ENCODE results near the gene CLEC4D. TPM values are rescaled to one million over a fixed set of nuclear protein-coding genes. Genes with fewer than 3 reads are reported as not detected.

Gene CLEC4D
- total RNA-seq, 1 experiment from 2014 or later: not detected

GRCh38 chr12:8491646-8492530 is 21.4 kb upstream of the CLEC4D start:
- no peak overlapping the region for H3K4me2 ChIP-seq (ENCODE audit: low read length)
- H3K79me2 ChIP-seq (ENCODE audit: insufficient read depth, low read length): no peaks in the 10 kb centered on the region
- no peaks in the 10 kb centered on the region for H4K20me1 ChIP-seq (ENCODE audit: insufficient read depth)
- H3K9me3 ChIP-seq (ENCODE audit: control insufficient read depth in 1 of 2, insufficient read depth in 1 of 2, low read depth in 1 of 2, low read length in 2 of 2): no peaks in the 10 kb centered on the region
- no peak overlapping the region for H3K27ac ChIP-seq (ENCODE audit: low read depth, low read length)
- H2AFZ ChIP-seq (ENCODE audit: low read depth, low read length, poor library complexity, severe bottlenecking): no peak overlapping the region
- POLR2A ChIA-PET: no interaction called here
- H3K9me2 ChIP-seq (ENCODE audit: insufficient read depth): no peaks in the 10 kb centered on the region
- no peaks in the 10 kb centered on the region for H3K4me1 ChIP-seq (ENCODE audit: control insufficient read depth in 1 of 2, insufficient read depth in 2 of 2, low read length in 2 of 2)
- H3K27me3 ChIP-seq (ENCODE audit: insufficient read depth, low read length): peaks cover 70% of the 10 kb centered on the region
- intact Hi-C loops (cut with micrococcal nuclease): no loop called here
- no peak for ATAC-seq
- no peak overlapping the region for H3K9ac ChIP-seq (ENCODE audit: low read length)
- BruUV-seq (replicated peaks): no TSS peak
- no peak overlapping the region for H3K4me3 ChIP-seq (replicated peaks in 1 of 2; ENCODE audit: low read depth in 1 of 2, low read length in 2 of 2)
- no peak for DNase-seq (ENCODE audit: low read depth, low spot score)
- RAD21 ChIA-PET (ENCODE audit: low non-redundant PET in 1 of 2, low total read pairs in 2 of 2, uncharacterized antibody in 2 of 2, unreplicated experiment in 2 of 2): no interaction called here
- H3K36me3 ChIP-seq (ENCODE audit: control insufficient read depth in 1 of 2, insufficient read depth in 2 of 2, low read length in 2 of 2): no peaks in the 10 kb centered on the region
- TF ChIP-seq ATF3 (IDR thresholded peaks at IDR 0.05): no peak
- TF ChIP-seq CBX3 (IDR thresholded peaks at IDR 0.05; ENCODE audit: low read depth): no peak
- no peak for TF ChIP-seq REST (IDR thresholded peaks at IDR 0.05; ENCODE audit: low read depth)
- no peak for TF ChIP-seq SP1 (IDR thresholded peaks at IDR 0.05; ENCODE audit: low read depth)
- TF ChIP-seq SIN3A (IDR thresholded peaks at IDR 0.05; ENCODE audit: low read depth): no peak
- TF ChIP-seq, protein P1, sequence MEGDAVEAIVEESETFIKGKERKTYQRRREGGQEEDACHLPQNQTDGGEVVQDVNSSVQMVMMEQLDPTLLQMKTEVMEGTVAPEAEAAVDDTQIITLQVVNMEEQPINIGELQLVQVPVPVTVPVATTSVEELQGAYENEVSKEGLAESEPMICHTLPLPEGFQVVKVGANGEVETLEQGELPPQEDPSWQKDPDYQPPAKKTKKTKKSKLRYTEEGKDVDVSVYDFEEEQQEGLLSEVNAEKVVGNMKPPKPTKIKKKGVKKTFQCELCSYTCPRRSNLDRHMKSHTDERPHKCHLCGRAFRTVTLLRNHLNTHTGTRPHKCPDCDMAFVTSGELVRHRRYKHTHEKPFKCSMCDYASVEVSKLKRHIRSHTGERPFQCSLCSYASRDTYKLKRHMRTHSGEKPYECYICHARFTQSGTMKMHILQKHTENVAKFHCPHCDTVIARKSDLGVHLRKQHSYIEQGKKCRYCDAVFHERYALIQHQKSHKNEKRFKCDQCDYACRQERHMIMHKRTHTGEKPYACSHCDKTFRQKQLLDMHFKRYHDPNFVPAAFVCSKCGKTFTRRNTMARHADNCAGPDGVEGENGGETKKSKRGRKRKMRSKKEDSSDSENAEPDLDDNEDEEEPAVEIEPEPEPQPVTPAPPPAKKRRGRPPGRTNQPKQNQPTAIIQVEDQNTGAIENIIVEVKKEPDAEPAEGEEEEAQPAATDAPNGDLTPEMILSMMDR (IDR thresholded peaks at IDR 0.05 in 2 of 3, conservative IDR thresholded peaks at IDR 0.05 in 1 of 3; ENCODE audit: borderline replicate concordance in 1 of 3, insufficient read depth in 1 of 3, low read depth in 2 of 3, low read length in 2 of 3): no peak
- TF ChIP-seq ZFX (IDR thresholded peaks at IDR 0.05): no peak
- TF ChIP-seq EZH2phosphoT487 (IDR thresholded peaks at IDR 0.05; ENCODE audit: borderline replicate concordance): no peak
- TF ChIP-seq POLR2A (IDR thresholded peaks at IDR 0.05; ENCODE audit: borderline replicate concordance, extremely low read depth, insufficient read depth, insufficient read length): no peak
- TF ChIP-seq JUND (IDR thresholded peaks at IDR 0.05): no peak
- no peak for TF ChIP-seq POLR2AphosphoS5 (IDR thresholded peaks at IDR 0.05; ENCODE audit: low read depth, low read length)
- TF ChIP-seq, protein P2, sequence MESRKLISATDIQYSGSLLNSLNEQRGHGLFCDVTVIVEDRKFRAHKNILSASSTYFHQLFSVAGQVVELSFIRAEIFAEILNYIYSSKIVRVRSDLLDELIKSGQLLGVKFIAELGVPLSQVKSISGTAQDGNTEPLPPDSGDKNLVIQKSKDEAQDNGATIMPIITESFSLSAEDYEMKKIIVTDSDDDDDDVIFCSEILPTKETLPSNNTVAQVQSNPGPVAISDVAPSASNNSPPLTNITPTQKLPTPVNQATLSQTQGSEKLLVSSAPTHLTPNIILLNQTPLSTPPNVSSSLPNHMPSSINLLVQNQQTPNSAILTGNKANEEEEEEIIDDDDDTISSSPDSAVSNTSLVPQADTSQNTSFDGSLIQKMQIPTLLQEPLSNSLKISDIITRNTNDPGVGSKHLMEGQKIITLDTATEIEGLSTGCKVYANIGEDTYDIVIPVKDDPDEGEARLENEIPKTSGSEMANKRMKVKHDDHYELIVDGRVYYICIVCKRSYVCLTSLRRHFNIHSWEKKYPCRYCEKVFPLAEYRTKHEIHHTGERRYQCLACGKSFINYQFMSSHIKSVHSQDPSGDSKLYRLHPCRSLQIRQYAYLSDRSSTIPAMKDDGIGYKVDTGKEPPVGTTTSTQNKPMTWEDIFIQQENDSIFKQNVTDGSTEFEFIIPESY (IDR thresholded peaks at IDR 0.05; ENCODE audit: extremely low read depth, insufficient replicate concordance, low read length): no peak
- TF ChIP-seq ELF1 (IDR thresholded peaks at IDR 0.05; ENCODE audit: borderline replicate concordance, low read depth): no peak
- no peak for TF ChIP-seq SRF (IDR thresholded peaks at IDR 0.05; ENCODE audit: low read depth)
- TF ChIP-seq TCF7L2 (IDR thresholded peaks at IDR 0.05; ENCODE audit: borderline replicate concordance, extremely low read depth, insufficient read depth, insufficient read length): no peak
- no peak for TF ChIP-seq EZH2 (IDR thresholded peaks at IDR 0.05)
- no peak for TF ChIP-seq CEBPB (IDR thresholded peaks at IDR 0.05; ENCODE audit: low read depth)
- no peak for TF ChIP-seq MAX (IDR thresholded peaks at IDR 0.05)
- CTCF ChIA-PET: interaction anchor here (1.2 to 1.5 kb wide), 2 partner anchors 8 to 52 kb away, joined by 4 read pairs; no protein-coding TSS in a partner anchor

Measured in HCT116 (cell line).